Measurements from ENCODE around the gene ZNF444.
"Not testable (repeated sequence)": the region's sequence is repeated elsewhere in the genome, so short reads cannot be mapped to it uniquely, and the experiment has no call there.

DNA sequence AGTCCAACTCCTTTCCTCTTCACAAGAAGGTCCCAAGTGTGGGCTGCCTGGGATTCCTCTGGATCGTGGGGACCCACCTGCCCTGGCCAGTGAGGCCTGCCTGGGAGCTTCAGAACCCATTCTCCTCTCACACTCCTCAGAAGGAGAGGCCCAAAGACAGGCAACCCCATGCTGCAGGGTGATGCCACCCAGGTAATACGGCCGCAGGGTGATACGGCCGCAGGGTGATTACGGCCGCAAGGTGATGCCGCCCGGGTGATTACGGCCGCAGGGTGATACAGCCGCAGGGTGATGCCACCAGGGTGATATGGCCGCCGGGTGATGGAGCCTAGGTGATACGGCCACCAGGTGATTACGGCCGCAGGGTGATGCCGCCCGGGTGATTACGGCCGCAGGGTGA lies 42.9 kb upstream of the ZNF444 start:
- TF ChIP-seq, protein P1, sequence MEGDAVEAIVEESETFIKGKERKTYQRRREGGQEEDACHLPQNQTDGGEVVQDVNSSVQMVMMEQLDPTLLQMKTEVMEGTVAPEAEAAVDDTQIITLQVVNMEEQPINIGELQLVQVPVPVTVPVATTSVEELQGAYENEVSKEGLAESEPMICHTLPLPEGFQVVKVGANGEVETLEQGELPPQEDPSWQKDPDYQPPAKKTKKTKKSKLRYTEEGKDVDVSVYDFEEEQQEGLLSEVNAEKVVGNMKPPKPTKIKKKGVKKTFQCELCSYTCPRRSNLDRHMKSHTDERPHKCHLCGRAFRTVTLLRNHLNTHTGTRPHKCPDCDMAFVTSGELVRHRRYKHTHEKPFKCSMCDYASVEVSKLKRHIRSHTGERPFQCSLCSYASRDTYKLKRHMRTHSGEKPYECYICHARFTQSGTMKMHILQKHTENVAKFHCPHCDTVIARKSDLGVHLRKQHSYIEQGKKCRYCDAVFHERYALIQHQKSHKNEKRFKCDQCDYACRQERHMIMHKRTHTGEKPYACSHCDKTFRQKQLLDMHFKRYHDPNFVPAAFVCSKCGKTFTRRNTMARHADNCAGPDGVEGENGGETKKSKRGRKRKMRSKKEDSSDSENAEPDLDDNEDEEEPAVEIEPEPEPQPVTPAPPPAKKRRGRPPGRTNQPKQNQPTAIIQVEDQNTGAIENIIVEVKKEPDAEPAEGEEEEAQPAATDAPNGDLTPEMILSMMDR (IDR thresholded peaks at IDR 0.05) = not testable (repeated sequence)
- TF ChIP-seq POLR2A, POLR2AphosphoS5 (IDR thresholded peaks at IDR 0.05): not testable (repeated sequence)

Measured in prostate gland (tissue), 2 donors.